Tibial nerve (tissue), 4 donors: ENCODE data around the gene PLEKHM2. TPM values are rescaled to one million over a fixed set of nuclear protein-coding genes. Genes with fewer than 3 reads are reported as not detected.

Experiments used
- DNase-seq, 2 donors: peaks; one replicate each; pipeline ENCODE4 v3.0.0-alpha.2; 2019; ENCODE audit warnings: low spot score in 2 of 2
- H3K27ac ChIP-seq, 4 donors: fragments of 200-600 bp; sonication (generic) in 3 of 4; one replicate each; pipeline ENCODE4 v1.5.1; 2017 to 2019; ENCODE audit warnings: mild to moderate bottlenecking in 1 of 4
- H3K27me3 ChIP-seq, 2 donors: fragments of 200-600 bp; sonication (generic) in 1 of 2; one replicate each; pipeline versions ENCODE4 v1.5.1 to v1.6.0; 2017 to 2019
- H3K36me3 ChIP-seq, 3 donors: fragments of 200-600 bp; sonication (generic); one replicate each; pipeline ENCODE4 v1.5.1; 2018 to 2019
- H3K4me1 ChIP-seq, 4 donors: fragments of 200-600 bp; sonication (generic) in 3 of 4; one replicate each; pipeline ENCODE4 v1.5.1; 2017 to 2019
- H3K4me3 ChIP-seq, 4 donors: fragments of 200-600 bp; sonication (generic) in 3 of 4; one replicate each; pipeline ENCODE4 v1.5.1; 2017 to 2019; ENCODE audit warnings: mild to moderate bottlenecking in 1 of 4, moderate library complexity in 1 of 4
- H3K9me3 ChIP-seq, 4 donors: fragments of 200-600 bp; sonication (generic) in 3 of 4; one replicate each; pipeline ENCODE4 v1.5.1; 2017 to 2019
- EP300 ChIP-seq, 2 donors: sonication (generic); formaldehyde crosslinking; IDR thresholded peaks; one replicate each; pipeline ENCODE4 v1.6.1; 2017; ENCODE audit warnings: antibody characterized with exemption in 2 of 2, mild to moderate bottlenecking in 1 of 2
- POLR2A ChIP-seq, 2 donors: fragments of 450-650 bp; IDR thresholded peaks; one replicate each; pipeline ENCODE4 v1.6.1; 2017; ENCODE audit warnings: antibody characterized with exemption in 2 of 2, mild to moderate bottlenecking in 2 of 2, moderate library complexity in 2 of 2
- WGBS, 2 donors: methylation state at CpG; one replicate each; pipeline ENCODE4 v1.1.5; 2018; 5-methylcytosine and 5-hydroxymethylcytosine counted together
- total RNA-seq, 4 donors: library from RNA; depleted of rRNA; stranded (reverse); fragments of >200 nt; gene quantifications; one replicate each; pipeline ENCODE4 v1.1.0, GENCODE V29; 2016
- TF ChIP-seq, protein P1 (sequence below), 5 experiments: fragments of 200-600 bp in 3 of 5; fragments of 450-650 bp in 2 of 5; sonication (generic) in 3 of 5; IDR thresholded peaks; one replicate each; pipeline ENCODE4 v1.5.1; 2016 to 2019; ENCODE audit warnings: antibody characterized with exemption in 5 of 5, mild to moderate bottlenecking in 3 of 5, moderate library complexity in 2 of 5

The PLEKHM2 gene
- total RNA-seq, 4 donors from 2014 or later = 54.0 to 80.4 (median 57.1) TPM

DNA sequence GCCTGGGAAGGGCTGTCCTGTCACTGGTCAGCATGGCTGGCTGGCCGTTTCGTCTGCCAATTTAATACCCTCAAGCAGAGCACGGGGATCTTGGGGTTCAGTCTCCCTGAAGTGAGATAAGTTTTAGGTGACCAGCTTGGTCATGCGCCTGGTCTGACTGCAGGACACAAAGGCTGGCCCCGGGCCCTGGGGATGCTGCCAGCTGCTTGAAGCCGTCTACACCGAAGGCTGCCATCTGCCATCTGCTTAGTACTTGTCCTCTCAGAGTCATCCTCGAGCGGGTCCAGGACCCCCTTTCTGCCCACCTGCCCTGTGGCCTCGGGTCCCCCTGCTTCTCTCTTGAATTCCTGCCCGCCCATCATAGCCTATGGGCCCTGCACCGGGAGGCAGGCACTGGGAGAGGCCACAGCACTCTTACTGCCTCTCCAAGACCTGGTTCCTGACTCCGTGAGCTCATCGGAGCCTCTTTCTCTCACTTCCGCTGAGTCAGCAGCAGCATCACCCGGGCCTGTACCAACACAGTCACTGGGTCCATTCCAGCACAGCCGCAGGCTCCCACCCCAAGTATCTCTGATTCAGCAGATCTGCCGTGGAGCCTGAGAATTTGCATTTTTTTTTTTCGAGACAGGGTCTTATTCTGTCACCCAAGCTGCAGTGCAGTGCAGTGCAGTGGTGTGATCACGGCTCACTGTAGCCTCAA is 81.5 kb downstream of the PLEKHM2 start:
- no peak overlapping the region for H3K4me3 ChIP-seq
- 75 to 78% methylated on average over 20 of the region's 20 CpGs for WGBS, 2 donors
- peaks cover 0 to 8% (median 2%) of the 10 kb centered on the region in 4 donors for H3K4me1 ChIP-seq
- no peak overlapping the region for H3K27ac ChIP-seq
- DNase-seq = no peak
- no peaks in the 10 kb centered on the region for H3K9me3 ChIP-seq
- no peaks in the 10 kb centered on the region for H3K27me3 ChIP-seq
- TF ChIP-seq POLR2A (IDR thresholded peaks at IDR 0.05) (no peak), EP300 (IDR thresholded peaks at IDR 0.05) (no peak)
- TF ChIP-seq, protein P1, sequence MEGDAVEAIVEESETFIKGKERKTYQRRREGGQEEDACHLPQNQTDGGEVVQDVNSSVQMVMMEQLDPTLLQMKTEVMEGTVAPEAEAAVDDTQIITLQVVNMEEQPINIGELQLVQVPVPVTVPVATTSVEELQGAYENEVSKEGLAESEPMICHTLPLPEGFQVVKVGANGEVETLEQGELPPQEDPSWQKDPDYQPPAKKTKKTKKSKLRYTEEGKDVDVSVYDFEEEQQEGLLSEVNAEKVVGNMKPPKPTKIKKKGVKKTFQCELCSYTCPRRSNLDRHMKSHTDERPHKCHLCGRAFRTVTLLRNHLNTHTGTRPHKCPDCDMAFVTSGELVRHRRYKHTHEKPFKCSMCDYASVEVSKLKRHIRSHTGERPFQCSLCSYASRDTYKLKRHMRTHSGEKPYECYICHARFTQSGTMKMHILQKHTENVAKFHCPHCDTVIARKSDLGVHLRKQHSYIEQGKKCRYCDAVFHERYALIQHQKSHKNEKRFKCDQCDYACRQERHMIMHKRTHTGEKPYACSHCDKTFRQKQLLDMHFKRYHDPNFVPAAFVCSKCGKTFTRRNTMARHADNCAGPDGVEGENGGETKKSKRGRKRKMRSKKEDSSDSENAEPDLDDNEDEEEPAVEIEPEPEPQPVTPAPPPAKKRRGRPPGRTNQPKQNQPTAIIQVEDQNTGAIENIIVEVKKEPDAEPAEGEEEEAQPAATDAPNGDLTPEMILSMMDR (IDR thresholded peaks at IDR 0.05) = no peak
- H3K36me3 ChIP-seq = peaks cover 0 to 4% (median 0%) of the 10 kb centered on the region in 3 donors

DNA sequence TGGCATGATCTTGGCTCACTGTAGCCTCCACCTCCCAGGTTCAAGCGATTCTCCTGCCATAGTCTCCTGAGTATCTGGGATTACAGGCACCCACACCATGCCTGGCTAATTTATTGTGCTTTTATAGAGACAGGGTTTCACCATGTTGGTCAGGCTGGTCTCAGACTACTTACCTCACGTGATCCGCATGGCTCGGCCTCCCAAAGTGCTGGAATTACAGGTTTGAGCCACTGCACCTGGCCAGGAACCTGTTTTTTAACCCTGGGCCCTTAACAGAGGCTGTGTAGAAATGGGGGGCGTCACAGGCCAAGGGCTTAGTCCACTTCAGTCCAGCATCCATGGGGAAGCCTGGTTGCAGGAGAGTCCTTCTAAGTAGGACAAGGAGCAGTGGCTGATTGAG is 83.8 kb downstream of the PLEKHM2 start:
- no peaks in the 10 kb centered on the region for H3K4me1 ChIP-seq
- H3K27ac ChIP-seq = no peak overlapping the region
- DNase-seq = no peak
- no peaks in the 10 kb centered on the region for H3K27me3 ChIP-seq
- H3K36me3 ChIP-seq = peaks cover 0 to 13% (median 0%) of the 10 kb centered on the region in 3 donors
- TF ChIP-seq, protein P1 (IDR thresholded peaks at IDR 0.05) = no peak
- TF ChIP-seq EP300 (IDR thresholded peaks at IDR 0.05) (no peak), POLR2A (IDR thresholded peaks at IDR 0.05) (no peak)
- WGBS, 2 donors = 100% methylated on average over 5 of the region's 5 CpGs
- H3K4me3 ChIP-seq = no peak overlapping the region
- H3K9me3 ChIP-seq = no peaks in the 10 kb centered on the region

DNA sequence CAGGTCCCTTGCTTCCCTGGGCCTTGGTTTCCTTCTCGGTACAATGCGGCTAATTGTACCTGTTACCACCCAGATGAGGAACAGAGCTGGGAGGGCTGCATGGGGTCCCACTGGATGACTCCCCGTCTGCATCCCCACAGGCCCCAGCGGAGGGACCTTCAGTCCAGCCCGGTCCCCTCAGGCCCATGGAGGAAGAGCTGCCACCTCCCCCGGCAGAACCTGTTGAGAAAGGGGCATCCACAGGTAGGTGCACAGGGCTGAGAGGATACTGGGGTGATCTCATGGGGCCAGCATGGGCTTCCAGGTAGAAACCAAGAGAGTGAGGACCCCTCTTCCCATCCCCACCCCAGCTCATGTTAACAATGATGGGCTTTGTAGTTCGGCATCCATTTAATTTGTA is 84.3 kb downstream of the PLEKHM2 start:
- Histone ChIP-seq H3K36me3 (peaks cover 0 to 13% (median 0%) of the 10 kb centered on the region in 3 donors), H3K4me1 (no peaks in the 10 kb centered on the region), H3K4me3 (no peak overlapping the region), H3K27me3 (no peaks in the 10 kb centered on the region), H3K27ac (no peak overlapping the region), H3K9me3 (no peaks in the 10 kb centered on the region)
- DNase-seq = no peak
- TF ChIP-seq, protein P1 (IDR thresholded peaks at IDR 0.05) = no peak
- TF ChIP-seq EP300 (IDR thresholded peaks at IDR 0.05) (no peak), POLR2A (IDR thresholded peaks at IDR 0.05) (no peak)
- WGBS, 2 donors = 86 to 91% methylated on average over 7 of the region's 7 CpGs

DNA sequence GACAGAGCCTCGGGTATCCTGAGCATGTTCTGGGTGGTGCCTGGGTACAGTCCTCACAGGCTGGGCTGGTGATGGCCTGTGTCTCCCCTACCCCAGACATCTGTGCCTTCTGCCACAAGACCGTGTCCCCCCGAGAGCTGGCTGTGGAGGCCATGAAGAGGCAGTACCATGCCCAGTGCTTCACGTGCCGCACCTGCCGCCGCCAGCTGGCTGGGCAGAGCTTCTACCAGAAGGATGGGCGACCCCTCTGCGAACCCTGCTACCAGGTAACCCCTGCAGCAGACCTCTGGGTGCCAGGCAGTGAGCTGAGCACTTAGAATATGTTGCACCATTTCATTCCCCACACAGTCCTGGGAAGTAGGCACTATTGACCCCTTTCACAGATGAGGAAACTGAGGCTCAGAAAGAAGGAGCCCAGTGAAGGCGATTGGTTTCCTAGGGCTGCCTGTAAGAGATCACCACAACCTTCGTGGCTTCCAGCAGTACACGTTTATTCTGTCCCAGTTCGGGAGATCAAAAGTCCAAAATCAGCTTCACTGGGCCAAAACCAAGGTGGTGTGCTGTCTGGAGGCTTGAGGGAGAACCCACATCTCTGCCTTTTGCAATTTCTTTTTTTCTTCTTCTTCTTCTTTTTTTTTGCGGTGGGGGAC is 86.3 kb downstream of the PLEKHM2 start:
- no peak overlapping the region for H3K4me3 ChIP-seq
- TF ChIP-seq POLR2A (IDR thresholded peaks at IDR 0.05) = no peak
- TF ChIP-seq, protein P1 (IDR thresholded peaks at IDR 0.05) = no peak
- no peak for TF ChIP-seq EP300 (IDR thresholded peaks at IDR 0.05)

DNA sequence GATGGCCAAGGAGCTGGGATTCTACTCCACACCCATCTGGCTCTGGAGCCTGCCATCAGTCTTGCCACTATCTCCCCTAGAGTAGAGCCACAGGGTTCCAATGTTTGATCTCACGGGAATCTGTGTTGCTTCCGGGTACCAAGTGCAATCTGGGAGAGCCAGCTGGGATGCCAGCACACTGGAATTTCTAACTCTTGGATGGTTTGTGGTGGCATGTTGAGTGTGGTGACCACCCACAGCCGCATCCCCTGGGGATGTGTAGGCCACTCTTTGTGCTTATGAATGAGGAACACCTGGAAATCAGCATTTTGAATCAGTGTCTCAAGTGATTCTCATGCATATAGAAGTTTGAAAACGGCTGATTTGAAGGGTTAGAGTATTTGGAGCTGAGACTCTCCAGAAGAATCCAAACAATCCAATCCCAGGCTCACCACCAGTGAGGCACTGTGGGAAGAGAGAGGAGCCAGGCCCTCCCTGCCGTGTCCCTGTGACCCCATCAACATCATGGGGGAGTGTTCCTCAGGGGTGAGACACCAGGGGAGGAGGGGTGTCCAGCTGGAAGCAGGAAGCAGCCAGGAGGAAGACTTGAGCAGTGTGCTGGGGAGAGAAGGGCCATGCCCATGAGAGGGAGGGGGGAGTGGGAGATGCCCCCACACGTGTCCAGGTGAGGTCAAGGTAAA is 87.9 kb downstream of the PLEKHM2 start:
- Histone ChIP-seq H3K27ac (no peak overlapping the region), H3K36me3 (peaks cover 0 to 19% (median 0%) of the 10 kb centered on the region in 3 donors)
- 64 to 75% methylated on average over 6 of the region's 6 CpGs for WGBS, 2 donors

More for the DNA sequence above, 86.3 kb downstream of the PLEKHM2 start:
- Histone ChIP-seq H3K27ac (no peak overlapping the region), H3K36me3 (peaks cover 0 to 22% (median 0%) of the 10 kb centered on the region in 3 donors), H3K4me1 (no peaks in the 10 kb centered on the region), H3K27me3 (no peaks in the 10 kb centered on the region), H3K9me3 (no peaks in the 10 kb centered on the region)
- no peak for DNase-seq
- 89 to 94% methylated on average over 13 to 14 of the region's 14 CpGs for WGBS, 2 donors

More for the DNA sequence above, 87.9 kb downstream of the PLEKHM2 start:
- TF ChIP-seq, protein P1 (IDR thresholded peaks at IDR 0.05) = no peak
- no peak for TF ChIP-seq POLR2A (IDR thresholded peaks at IDR 0.05)
- no peak for TF ChIP-seq EP300 (IDR thresholded peaks at IDR 0.05)
- H3K9me3 ChIP-seq = no peaks in the 10 kb centered on the region
- no peak for DNase-seq
- no peaks in the 10 kb centered on the region for H3K27me3 ChIP-seq
- H3K4me3 ChIP-seq = no peak overlapping the region
- H3K4me1 ChIP-seq = no peaks in the 10 kb centered on the region
